Diencephalon (tissue), 1 donor: ENCODE measurements around the gene NACC1. TPM values are rescaled to one million over a fixed set of nuclear protein-coding genes. Genes with fewer than 3 reads are reported as not detected.

ENCODE experiments used
- total RNA-seq: library from RNA; depleted of rRNA; stranded (reverse); fragments of >200 nt; gene quantifications from one replicate; pipeline ENCODE4 v1.2.3, GENCODE V29; 2014

NACC1 gene
- 22.1 TPM for total RNA-seq

DNA sequence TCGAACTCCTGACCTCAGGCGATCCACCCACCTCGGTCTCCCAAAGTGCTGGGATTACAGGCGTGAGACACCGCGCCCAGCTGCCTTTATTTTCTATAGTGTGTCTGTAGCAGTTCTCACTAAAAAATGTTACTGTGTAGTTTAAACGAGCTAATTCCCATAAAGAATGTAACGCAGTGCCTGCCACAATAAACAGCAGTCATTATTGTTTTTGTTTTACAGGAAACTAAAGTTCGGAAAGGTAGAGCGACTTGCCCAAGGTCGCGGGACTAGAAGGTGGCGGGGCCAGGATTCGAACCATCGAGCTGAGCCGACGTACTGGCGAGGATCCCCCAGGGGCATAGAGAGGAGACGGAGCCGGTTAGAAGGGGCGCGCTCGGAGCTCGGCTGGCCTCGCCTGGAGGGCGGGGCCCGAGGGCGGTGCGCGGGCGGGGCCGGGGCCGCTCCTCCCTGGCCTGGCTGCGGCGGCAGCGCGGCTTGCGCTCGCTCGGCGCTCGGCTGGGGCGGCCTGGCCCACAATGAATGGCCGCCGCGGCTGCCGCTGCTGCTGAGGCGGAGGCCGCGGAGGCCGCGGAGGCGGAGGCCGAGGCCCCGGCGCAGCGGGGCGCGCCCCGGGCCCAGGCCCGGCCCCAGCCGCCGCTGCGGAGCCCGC, at the start of gene NACC1:
TSS of gene NACC1 (plus strand) at position 493 of the 652 bp plus-strand sequence. CDS start 16,944 bp downstream, outside the sequence.

DNA sequence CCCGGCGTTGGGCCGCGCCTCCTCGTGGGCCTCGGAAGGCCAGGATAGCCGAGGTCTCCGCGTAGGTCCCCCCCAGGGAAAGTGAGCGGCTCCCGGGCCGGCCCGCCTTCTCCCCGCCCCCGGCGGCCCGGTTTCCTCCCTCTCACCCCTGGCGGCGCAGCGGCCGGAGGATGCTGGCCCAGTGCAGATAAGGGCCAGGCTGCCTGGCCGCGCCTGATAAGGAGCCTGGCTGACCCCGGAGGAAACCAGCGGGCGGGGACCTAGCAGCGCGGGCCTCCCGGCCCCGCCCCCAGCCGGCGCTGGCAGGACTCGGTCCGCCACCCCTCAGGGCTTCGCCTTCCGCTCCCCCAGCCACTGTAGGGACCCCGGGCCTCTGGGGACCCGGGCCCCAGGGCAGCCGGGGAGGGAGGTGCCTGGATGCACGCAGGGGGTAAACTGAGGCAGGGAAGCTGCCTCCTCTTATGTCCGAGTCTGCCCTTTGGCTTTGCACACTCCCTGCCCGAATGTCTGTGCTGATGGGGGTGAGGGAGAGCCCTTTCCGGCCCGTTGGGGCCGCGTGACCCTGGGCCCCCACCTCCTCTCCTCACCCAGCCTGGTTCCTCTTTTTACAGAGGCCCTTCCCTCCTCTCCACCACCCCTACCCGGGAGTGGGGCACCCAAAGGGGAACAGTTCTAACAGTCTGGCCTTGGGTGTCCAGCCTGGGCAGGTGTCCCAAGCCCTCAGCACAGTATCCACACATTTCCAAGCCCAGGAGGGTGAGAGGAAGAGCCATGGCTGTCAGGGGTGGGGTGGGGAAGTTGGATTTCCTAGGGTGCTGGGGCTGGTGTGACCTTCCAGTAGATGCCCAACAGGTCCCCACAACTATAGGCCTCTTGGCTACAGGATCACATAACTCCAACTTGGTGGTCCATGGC, 15.1 kb upstream of the NACC1 start, which contains the start of gene LYL1:
TSS of gene LYL1 (minus strand) at position 193 of the 915 bp plus-strand sequence. CDS start 1,687 bp downstream, outside the sequence.

DNA sequence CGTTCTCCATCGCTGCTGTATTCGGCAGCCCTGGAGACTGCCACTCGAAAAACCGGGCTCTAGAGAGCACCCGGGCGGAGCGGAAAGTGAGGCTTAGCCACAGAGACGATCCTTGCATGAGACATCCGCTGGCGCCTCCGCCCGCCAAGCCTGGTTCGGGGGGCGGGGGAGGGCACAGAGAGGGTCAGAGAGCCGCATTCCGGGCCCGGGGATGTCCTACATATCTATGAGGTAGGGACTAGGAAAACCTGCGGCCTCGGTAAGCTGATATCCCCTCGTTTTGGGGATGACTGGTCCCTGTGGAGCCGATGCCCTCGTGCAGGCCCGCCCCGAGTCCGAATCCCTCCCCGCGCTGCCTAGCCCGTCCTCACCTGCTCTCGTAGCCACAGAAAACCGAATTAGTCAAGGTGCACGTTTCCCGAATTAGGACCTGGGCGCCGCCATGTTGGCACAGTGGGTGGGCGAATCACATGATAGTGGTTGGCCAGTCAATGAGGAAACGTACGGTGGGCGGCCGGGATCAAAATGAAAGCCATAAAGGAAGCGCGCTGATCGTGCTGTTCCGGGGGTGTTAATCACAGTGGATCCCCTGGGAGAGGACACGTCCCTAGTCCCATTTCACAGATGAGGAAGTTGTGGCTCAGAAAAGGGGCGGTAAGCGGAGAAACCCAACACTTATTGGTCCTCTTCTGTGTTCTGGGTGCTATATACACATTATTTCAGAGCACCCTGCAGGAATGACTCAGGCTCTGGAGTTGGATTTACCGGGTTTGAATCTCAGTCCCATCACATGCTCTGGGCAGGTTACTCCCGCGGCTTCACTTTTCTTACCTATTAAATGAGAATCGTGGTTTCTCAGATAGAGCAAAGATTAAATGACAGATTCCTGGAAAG, 1.5 kb upstream of the NACC1 start, which contains the start of gene TRMT1:
TSS of gene TRMT1 (minus strand) at position 459 of the 894 bp plus-strand sequence. CDS start at position 118, 341 bp downstream.

DNA sequence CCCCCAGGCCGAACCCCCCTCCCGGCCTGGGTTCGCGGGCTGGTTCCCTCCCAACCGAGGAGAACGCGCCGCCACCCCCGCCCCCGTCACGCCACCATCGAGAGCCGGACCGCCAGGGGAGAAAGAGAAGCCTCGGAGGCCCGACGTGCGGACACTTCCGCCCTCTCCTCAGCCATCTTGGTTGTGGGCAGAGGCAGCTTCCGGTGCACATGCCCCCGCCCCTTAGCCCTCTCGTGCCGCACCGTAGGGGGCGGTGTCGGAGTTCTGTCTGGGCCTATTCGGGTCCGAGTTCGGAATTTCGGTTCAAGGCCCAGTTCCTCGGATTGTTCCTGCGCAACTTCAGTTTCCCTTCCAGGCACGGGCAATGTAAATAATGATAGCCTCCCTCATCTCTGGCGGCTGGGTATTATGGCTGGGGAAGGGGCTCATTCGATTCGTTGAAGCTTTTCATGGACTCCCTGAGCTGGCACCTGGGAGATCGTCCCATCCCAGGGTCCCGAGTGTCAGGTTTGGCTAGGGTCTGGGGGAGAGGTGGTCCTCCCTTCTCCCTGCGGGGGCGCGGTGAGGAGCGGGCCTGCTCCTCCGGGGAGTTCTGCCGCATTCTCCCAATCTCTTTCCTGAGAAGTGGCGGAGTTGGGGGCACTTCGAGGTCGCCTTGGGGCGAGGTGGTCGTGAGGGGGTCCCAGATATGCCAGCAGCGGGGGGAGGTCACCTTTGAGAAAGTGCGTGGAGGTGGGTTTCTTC, 32.3 kb downstream of the NACC1 start, which contains the start of the genes IER2 and STX10:
TSS of gene IER2 (plus strand) at position 225 of the 744 bp plus-strand sequence. CDS start 2,776 bp downstream, outside the sequence.
TSS of gene STX10 (minus strand) at position 189 of the 744 bp plus-strand sequence. CDS start 202 bp downstream, outside the sequence.

Other genes starting within 250 kb of the NACC1 start
- 7.8 TPM for gene DNASE2, start 236.8 kb upstream of the NACC1 start, total RNA-seq
- gene KLF1, start 231.1 kb upstream of the NACC1 start, total RNA-seq, result 0.69 TPM
- 21.9 TPM for gene GCDH, start 227.1 kb upstream of the NACC1 start, total RNA-seq
- not detected for gene SYCE2, start 199.0 kb upstream of the NACC1 start, total RNA-seq
- 64.8 TPM for gene FARSA, start 184.6 kb upstream of the NACC1 start, total RNA-seq
- gene CALR, start 179.7 kb upstream of the NACC1 start, total RNA-seq, result 382 TPM
- gene RAD23A, start 172.4 kb upstream of the NACC1 start, total RNA-seq, result 33.2 TPM
- gene GADD45GIP1, start 161.0 kb upstream of the NACC1 start, total RNA-seq, result 19.6 TPM
- gene DAND5, start 148.7 kb upstream of the NACC1 start, total RNA-seq, result not detected
- gene NFIX, start 122.8 kb upstream of the NACC1 start, total RNA-seq, result 27.9 TPM
- gene LYL1, start 15.4 kb upstream of the NACC1 start, total RNA-seq, result 3.9 TPM
- 17.3 TPM for gene TRMT1, start 1.5 kb upstream of the NACC1 start, total RNA-seq
- 23.8 TPM for gene STX10, start 32.1 kb downstream of the NACC1 start, total RNA-seq
- gene IER2, start 32.1 kb downstream of the NACC1 start, total RNA-seq, result 13.4 TPM